Measurements from ENCODE around the gene FRAS1.

Gene FRAS1

GRCh38 chr4:78310007-78310739, 253.1 kb downstream of the FRAS1 start:
- Histone ChIP-seq H3K4me1 (ENCODE audit: insufficient read depth, low read length) (peaks cover 28% of the 10 kb centered on the region), H3K9me3 (ENCODE audit: insufficient read depth, low read depth, low read length) (no peaks in the 10 kb centered on the region), H3K4me3 (ENCODE audit: low read length) (no peak overlapping the region), H3K27me3 (ENCODE audit: insufficient read depth, low read length) (no peaks in the 10 kb centered on the region), H3K27ac (ENCODE audit: low read depth, low read length) (no peak overlapping the region), H3K9ac (ENCODE audit: low read depth, low read length) (no peak overlapping the region), H3K36me3 (ENCODE audit: insufficient read depth, low read length) (peaks cover 32% of the 10 kb centered on the region)
- WGBS, result 94% methylated on average over 6 of the region's 6 CpGs

- no peak overlapping the region for H3K27ac ChIP-seq (ENCODE audit: low read depth, low read length)
- WGBS, result 83% methylated on average over 6 of the region's 6 CpGs
- no peaks in the 10 kb centered on the region for H3K27me3 ChIP-seq (ENCODE audit: insufficient read depth, low read length)
- H3K4me3 ChIP-seq (ENCODE audit: low read length), result no peak overlapping the region
- peaks cover 38% of the 10 kb centered on the region for H3K36me3 ChIP-seq (ENCODE audit: insufficient read depth, low read length)
- H3K9ac ChIP-seq (ENCODE audit: low read depth, low read length), result no peak overlapping the region
- H3K9me3 ChIP-seq (ENCODE audit: insufficient read depth, low read depth, low read length), result no peaks in the 10 kb centered on the region
- H3K4me1 ChIP-seq (ENCODE audit: insufficient read depth, low read length), result peaks cover 28% of the 10 kb centered on the region
Observed at GRCh38 chr4:78310740-78311115, 253.6 kb downstream of the FRAS1 start.

- H3K27ac ChIP-seq (ENCODE audit: low read depth, low read length), result 0 out of 2 replicates have a peak overlapping the region, but pooled peaks have one; percentile 15
- H3K36me3 ChIP-seq (ENCODE audit: insufficient read depth, low read length), result peaks cover 44% of the 10 kb centered on the region
- no peaks in the 10 kb centered on the region for H3K27me3 ChIP-seq (ENCODE audit: insufficient read depth, low read length)
- H3K9me3 ChIP-seq (ENCODE audit: insufficient read depth, low read depth, low read length), result no peaks in the 10 kb centered on the region
- peaks cover 28% of the 10 kb centered on the region for H3K4me1 ChIP-seq (ENCODE audit: insufficient read depth, low read length)
- 41% methylated on average over 4 of the region's 4 CpGs for WGBS
- H3K9ac ChIP-seq (ENCODE audit: low read depth, low read length), result no peak overlapping the region
- H3K4me3 ChIP-seq (ENCODE audit: low read length), result no peak overlapping the region
Observed at GRCh38 chr4:78311306-78311705, 254.2 kb downstream of the FRAS1 start.

- H3K4me1 ChIP-seq (ENCODE audit: insufficient read depth, low read length), result peaks cover 23% of the 10 kb centered on the region
- 94% methylated on average over 2 of the region's 2 CpGs for WGBS
- H3K9me3 ChIP-seq (ENCODE audit: insufficient read depth, low read depth, low read length), result no peaks in the 10 kb centered on the region
- no peak overlapping the region for H3K4me3 ChIP-seq (ENCODE audit: low read length)
- no peaks in the 10 kb centered on the region for H3K27me3 ChIP-seq (ENCODE audit: insufficient read depth, low read length)
- H3K27ac ChIP-seq (ENCODE audit: low read depth, low read length), result no peak overlapping the region
- H3K9ac ChIP-seq (ENCODE audit: low read depth, low read length), result no peak overlapping the region
- peaks cover 57% of the 10 kb centered on the region for H3K36me3 ChIP-seq (ENCODE audit: insufficient read depth, low read length)
Observed at GRCh38 chr4:78312989-78313753, 256.0 kb downstream of the FRAS1 start.

- peaks cover 23% of the 10 kb centered on the region for H3K4me1 ChIP-seq (ENCODE audit: insufficient read depth, low read length)
- no peak overlapping the region for H3K4me3 ChIP-seq (ENCODE audit: low read length)
- H3K27ac ChIP-seq (ENCODE audit: low read depth, low read length), result no peak overlapping the region
- peaks cover 57% of the 10 kb centered on the region for H3K36me3 ChIP-seq (ENCODE audit: insufficient read depth, low read length)
- H3K9ac ChIP-seq (ENCODE audit: low read depth, low read length), result no peak overlapping the region
- no peaks in the 10 kb centered on the region for H3K9me3 ChIP-seq (ENCODE audit: insufficient read depth, low read depth, low read length)
- H3K27me3 ChIP-seq (ENCODE audit: insufficient read depth, low read length), result no peaks in the 10 kb centered on the region
Observed at GRCh38 chr4:78313754-78314120, 256.6 kb downstream of the FRAS1 start.

- no peak overlapping the region for H3K4me3 ChIP-seq (ENCODE audit: low read length)
- H3K4me1 ChIP-seq (ENCODE audit: insufficient read depth, low read length), result peaks cover 10% of the 10 kb centered on the region
- 82% methylated on average over 1 of the region's 1 CpG for whole genome bisulfite sequencing
- no peaks in the 10 kb centered on the region for H3K27me3 ChIP-seq (ENCODE audit: insufficient read depth, low read length)
- peaks cover 56% of the 10 kb centered on the region for H3K36me3 ChIP-seq (ENCODE audit: insufficient read depth, low read length)
- H3K9ac ChIP-seq (ENCODE audit: low read depth, low read length), result no peak overlapping the region
- no peak overlapping the region for H3K27ac ChIP-seq (ENCODE audit: low read depth, low read length)
- no peaks in the 10 kb centered on the region for H3K9me3 ChIP-seq (ENCODE audit: insufficient read depth, low read depth, low read length)
Observed at GRCh38 chr4:78318126-78318525, 261.0 kb downstream of the FRAS1 start.

GRCh38 chr4:78320349-78320935, 263.3 kb downstream of the FRAS1 start:
- no peak overlapping the region for H3K4me3 ChIP-seq (ENCODE audit: low read length)
- H3K36me3 ChIP-seq (ENCODE audit: insufficient read depth, low read length), result peaks cover 48% of the 10 kb centered on the region
- no peaks in the 10 kb centered on the region for H3K27me3 ChIP-seq (ENCODE audit: insufficient read depth, low read length)
- no peaks in the 10 kb centered on the region for H3K9me3 ChIP-seq (ENCODE audit: insufficient read depth, low read depth, low read length)
- H3K27ac ChIP-seq (ENCODE audit: low read depth, low read length), result no peak overlapping the region
- WGBS, result 92% methylated on average over 3 of the region's 4 CpGs
- H3K9ac ChIP-seq (ENCODE audit: low read depth, low read length), result no peak overlapping the region
- 0 out of 2 replicates have a peak, but pooled peaks cover 9% of the 10 kb centered on the region for H3K4me1 ChIP-seq (ENCODE audit: insufficient read depth, low read length)

GRCh38 chr4:78322032-78322431, 264.9 kb downstream of the FRAS1 start:
- H3K36me3 ChIP-seq (ENCODE audit: insufficient read depth, low read length), result peaks cover 32% of the 10 kb centered on the region
- no peaks in the 10 kb centered on the region for H3K9me3 ChIP-seq (ENCODE audit: insufficient read depth, low read depth, low read length)
- no peak overlapping the region for H3K27ac ChIP-seq (ENCODE audit: low read depth, low read length)
- 0 out of 2 replicates have a peak, but pooled peaks cover 9% of the 10 kb centered on the region for H3K4me1 ChIP-seq (ENCODE audit: insufficient read depth, low read length)
- no peak overlapping the region for H3K9ac ChIP-seq (ENCODE audit: low read depth, low read length)
- H3K27me3 ChIP-seq (ENCODE audit: insufficient read depth, low read length), result no peaks in the 10 kb centered on the region
- WGBS, result 94% methylated on average over 5 of the region's 5 CpGs
- no peak overlapping the region for H3K4me3 ChIP-seq (ENCODE audit: low read length)

GRCh38 chr4:78323439-78323838, 266.3 kb downstream of the FRAS1 start:
- WGBS, result 74% methylated on average over 3 of the region's 3 CpGs
- Histone ChIP-seq H3K27ac (ENCODE audit: low read depth, low read length) (no peak overlapping the region), H3K27me3 (ENCODE audit: insufficient read depth, low read length) (no peaks in the 10 kb centered on the region), H3K9me3 (ENCODE audit: insufficient read depth, low read depth, low read length) (no peaks in the 10 kb centered on the region), H3K4me1 (ENCODE audit: insufficient read depth, low read length) (0 out of 2 replicates have a peak, but pooled peaks cover 9% of the 10 kb centered on the region), H3K4me3 (ENCODE audit: low read length) (no peak overlapping the region), H3K36me3 (ENCODE audit: insufficient read depth, low read length) (peaks cover 21% of the 10 kb centered on the region), H3K9ac (ENCODE audit: low read depth, low read length) (no peak overlapping the region)

- H3K9ac ChIP-seq (ENCODE audit: low read depth, low read length), result no peak overlapping the region
- no peak overlapping the region for H3K4me3 ChIP-seq (ENCODE audit: low read length)
- no peak overlapping the region for H3K27ac ChIP-seq (ENCODE audit: low read depth, low read length)
- H3K9me3 ChIP-seq (ENCODE audit: insufficient read depth, low read depth, low read length), result no peaks in the 10 kb centered on the region
- 100% methylated on average over 1 of the region's 1 CpG for WGBS
- 0 out of 2 replicates have a peak, but pooled peaks cover 3% of the 10 kb centered on the region for H3K4me1 ChIP-seq (ENCODE audit: insufficient read depth, low read length)
- no peaks in the 10 kb centered on the region for H3K27me3 ChIP-seq (ENCODE audit: insufficient read depth, low read length)
- H3K36me3 ChIP-seq (ENCODE audit: insufficient read depth, low read length), result peaks cover 11% of the 10 kb centered on the region; the same call in 1 of the 2 replicates
Observed at GRCh38 chr4:78324625-78325024, 267.5 kb downstream of the FRAS1 start.

Data from HUES64 (cell line).